K562 (cell line): ENCODE results near the gene TMTC3. TPM values are rescaled to one million over a fixed set of nuclear protein-coding genes. Genes with fewer than 3 reads are reported as not detected.

Source experiments
- ATAC-seq: fragments of 200-7000 bp; cut with Tn5 transposase; 3 replicates; pipeline ENCODE4 v1.9.1; 2020; ENCODE audit warnings: moderate library complexity
- BruUV-seq: library from RNA; stranded (reverse); fragments of 400-500 nt; replicated peaks from 2 replicates; lab custom pipeline; 2021; lab: Mats Ljungman, UMichigan
- CTCF ChIA-PET: fragments of 300-600 bp; formaldehyde crosslinking; extraction: SDS; loops from one replicate; lab custom pipeline; 2021; ENCODE audit warnings: low intra/inter-chr PET ratio; lab: Yijun Ruan, JAX
- POLR2A ChIA-PET: fragments of 300-600, 350-650 bp; sonication (Branson Sonifier 250); formaldehyde crosslinking; extraction: SDS; loops from one replicate; lab custom pipeline; 2021; ENCODE audit warnings: antibody characterized with exemption, inconsistent platforms; lab: Yijun Ruan, JAX
- DNase-seq, 4 experiments: peaks; one replicate each; pipeline versions ENCODE4 v3.0.0 to v3.0.0-alpha.2; 2011 to 2018; ENCODE audit warnings: low spot score in 3 of 4, mixed read lengths in 3 of 4; ENCODE audit errors: extremely low read depth in 1 of 4
- FAIRE-seq: peaks from 2 replicates; lab custom pipeline; 2011; peaks lifted over from hg19 to GRCh38; lab: Jason Lieb, UNC
- H2AFZ ChIP-seq: 2 replicates; pipeline ENCODE4 v1.6.0; 2011; ENCODE audit warnings: low read depth, low read length, control low read depth, inconsistent platforms
- H3K27ac ChIP-seq: fragments of 200-600 bp; 3 replicates; pipeline ENCODE4 v1.8.0; 2011; ENCODE audit warnings: low read depth, mild to moderate bottlenecking, control low read depth, inconsistent platforms, low read length, moderate library complexity, mixed read lengths; ENCODE audit errors: extremely low read depth
- H3K27me3 ChIP-seq, 2 experiments: fragments of 300-600 bp in 1 of 2; 2 replicates in 1 of 2; 3 replicates in 1 of 2; pipeline versions ENCODE4 v1.6.0 to v1.8.0; 2011; ENCODE audit warnings: inconsistent platforms in 2 of 2, low read length in 2 of 2, mild to moderate bottlenecking in 1 of 2, mixed read lengths in 1 of 2, moderate library complexity in 1 of 2; ENCODE audit not compliant: control insufficient read depth in 2 of 2, insufficient read depth in 2 of 2
- H3K36me3 ChIP-seq: fragments of 300-600 bp; 3 replicates; pipeline ENCODE4 v1.8.0; 2011; ENCODE audit warnings: mild to moderate bottlenecking, low read length, inconsistent platforms; ENCODE audit not compliant: control insufficient read depth, insufficient read depth
- H3K4me1 ChIP-seq, 2 experiments: fragments of 200-600 bp in 1 of 2; replicated peaks in 1 of 2; 2 replicates in 1 of 2; 3 replicates in 1 of 2; pipeline versions ENCODE4 v1.5.1 to v1.8.0; 2011; ENCODE audit warnings: inconsistent platforms in 2 of 2, low read length in 2 of 2, mild to moderate bottlenecking in 1 of 2, mixed read lengths in 1 of 2, moderate library complexity in 1 of 2; ENCODE audit not compliant: control insufficient read depth in 2 of 2, insufficient read depth in 2 of 2
- H3K4me2 ChIP-seq: 2 replicates; pipeline ENCODE4 v1.6.1; 2011; ENCODE audit warnings: low read length, control low read depth, inconsistent platforms, mixed read lengths; ENCODE audit not compliant: insufficient read depth
- H3K4me3 ChIP-seq: fragments of 200-600 bp; sonication (generic), shearing (Covaris generic); 2 replicates; pipeline ENCODE4 v1.5.1; 2016; ENCODE audit warnings: control low read depth, inconsistent platforms
- H3K79me2 ChIP-seq: fragments of 200-600 bp; 3 replicates; pipeline ENCODE4 v1.8.0; 2011; ENCODE audit warnings: low read length, inconsistent platforms; ENCODE audit not compliant: control insufficient read depth, insufficient read depth
- H3K9ac ChIP-seq, 2 experiments: 2 replicates each; pipeline versions ENCODE4 v1.6.0 to v1.6.1; 2011; ENCODE audit warnings: low read depth in 2 of 2, low read length in 2 of 2, control low read depth in 1 of 2, inconsistent platforms in 1 of 2, mild to moderate bottlenecking in 1 of 2, mixed read lengths in 1 of 2; ENCODE audit not compliant: insufficient read depth in 1 of 2
- H3K9me1 ChIP-seq: one replicate; pipeline ENCODE4 v1.6.0; 2011; ENCODE audit warnings: inconsistent platforms, mild to moderate bottlenecking, low read length, moderate library complexity; ENCODE audit not compliant: control insufficient read depth, insufficient read depth
- H3K9me3 ChIP-seq: replicated peaks from 2 replicates; pipeline ENCODE4 v1.5.1; 2011; ENCODE audit warnings: low read depth, low read length, inconsistent platforms; ENCODE audit not compliant: control insufficient read depth, insufficient read depth
- H4K20me1 ChIP-seq: replicated peaks from 2 replicates; pipeline ENCODE4 v1.6.1; 2011; ENCODE audit warnings: low read length, inconsistent platforms, mixed read lengths; ENCODE audit not compliant: control insufficient read depth, insufficient read depth
- ARID2 ChIP-seq: fragments of 450-650 bp; IDR thresholded peaks from 2 replicates; pipeline ENCODE4 v1.6.1; 2017; ENCODE audit warnings: antibody characterized with exemption, mild to moderate bottlenecking
- CBX1 ChIP-seq: sonication (generic); IDR thresholded peaks from 2 replicates; pipeline ENCODE4 v1.6.1; 2016; ENCODE audit warnings: antibody characterized with exemption, low read depth, mild to moderate bottlenecking
- CEBPG ChIP-seq, 3 experiments: fragments of 200-800 bp in 1 of 3; sonication (Bioruptor generic) in 1 of 3; sonication (generic) in 1 of 3; formaldehyde crosslinking in 1 of 3; IDR thresholded peaks in 2 of 3; conservative IDR thresholded peaks in 1 of 3; 2 replicates each; pipeline versions ENCODE4 v1.6.1 to v1.8.0; 2016 to 2022; ENCODE audit warnings: missing compliant biosample characterization in 2 of 3, missing genetic modification characterization in 2 of 3, mild to moderate bottlenecking in 1 of 3, missing genetic modification reagents in 1 of 3
- CHD4 ChIP-seq: fragments of 200-600 bp; sonication (generic); IDR thresholded peaks from 3 replicates; pipeline ENCODE4 v1.6.1; 2012; ENCODE audit warnings: low read depth, mild to moderate bottlenecking, mixed read lengths, low read length, inconsistent platforms; ENCODE audit not compliant: insufficient read depth, insufficient replicate concordance, poor library complexity, severe bottlenecking
- KDM5B ChIP-seq: fragments of 200-600 bp; sonication (generic); IDR thresholded peaks from 2 replicates; pipeline ENCODE4 v1.6.1; 2012; ENCODE audit warnings: low read depth, mild to moderate bottlenecking, moderate library complexity, low read length, control low read depth, inconsistent platforms; ENCODE audit not compliant: insufficient replicate concordance
- NCOR1 ChIP-seq: fragments of 450-650 bp; IDR thresholded peaks from 2 replicates; pipeline ENCODE4 v1.6.1; 2016; ENCODE audit warnings: mild to moderate bottlenecking, moderate library complexity
- ZBTB1 ChIP-seq: sonication (generic); formaldehyde crosslinking; IDR thresholded peaks from 2 replicates; pipeline ENCODE4 v1.8.1; 2023; ENCODE audit warnings: missing genetic modification reagents, low read depth, mild to moderate bottlenecking, borderline replicate concordance
- ZBTB7A ChIP-seq: IDR thresholded peaks from 2 replicates; pipeline ENCODE4 v1.6.1; 2011; ENCODE audit warnings: low read depth, mild to moderate bottlenecking, low read length, moderate library complexity, borderline replicate concordance; ENCODE audit not compliant: control insufficient read depth
- ZBTB8A ChIP-seq: fragments of 450-650 bp; IDR thresholded peaks from 2 replicates; pipeline ENCODE4 v1.6.1; 2018; ENCODE audit warnings: mild to moderate bottlenecking, moderate library complexity; ENCODE audit not compliant: partially characterized antibody
- ZNF165 ChIP-seq: fragments of 250-450 bp; sonication (Bioruptor Pico); IDR thresholded peaks from 2 replicates; pipeline ENCODE4 v1.4.0; 2020; ENCODE audit warnings: borderline replicate concordance
- ZNF197 ChIP-seq: fragments of 200-800 bp; sonication (Bioruptor generic); IDR thresholded peaks from 2 replicates; pipeline ENCODE4 v1.6.1; 2016; ENCODE audit warnings: low read depth, missing genetic modification characterization, missing compliant biosample characterization
- ZNF395 ChIP-seq: fragments of 200-800 bp; sonication (Bioruptor generic); IDR thresholded peaks from 2 replicates; pipeline ENCODE4 v1.6.1; 2017; ENCODE audit warnings: missing genetic modification characterization, missing compliant biosample characterization
- ZNF444 ChIP-seq: fragments of 250-450 bp; sonication (Bioruptor Pico); IDR thresholded peaks from 2 replicates; pipeline ENCODE4 v1.4.0; 2020; ENCODE audit warnings: mild to moderate bottlenecking, moderate library complexity
- WGBS: fragments of 100-300 bp; shearing (Covaris generic); methylation state at CpG from one replicate; pipeline ENCODE4 v1.1.6; 2016; ENCODE audit warnings: low coverage, mixed read lengths; ENCODE audit not compliant: insufficient coverage; ENCODE audit errors: missing lambda C conversion rate; 5-methylcytosine and 5-hydroxymethylcytosine counted together
- in situ Hi-C: fragments of 300-500 bp; cut with MboI; formaldehyde crosslinking; loops from 4 replicates; pipeline ENCODE4 v1.15.0; 2018; ENCODE audit warnings: inconsistent platforms, mixed read lengths
- intact Hi-C: fragments of 100-400 bp; cut with micrococcal nuclease; formaldehyde crosslinking; loops from 2 replicates; pipeline ENCODE4 v1.14.2; 2022
- polyA plus RNA-seq, 8 experiments: library from polyadenylated mRNA; depleted of rRNA in 4 of 8; stranded (reverse) in 5 of 8; unstranded in 3 of 8; fragments of >200 nt; fragmentation: Nextera tagmentation in 2 of 8; fragmentation: Illumina TruSeq in 1 of 8; extraction: Ambion mirVana in 2 of 8; extraction: Trizol in 1 of 8; gene quantifications; 2 replicates each; pipeline versions ENCODE4 v1.2.1 to v1.2.3, GENCODE V29; 2011 to 2014; ENCODE audit warnings: inconsistent platforms in 1 of 8, missing spikeins in 1 of 8
- total RNA-seq, 7 experiments: library from RNA; depleted of rRNA in 6 of 7; stranded (reverse); fragments of >200 nt in 6 of 7; fragmentation: Illumina TruSeq in 2 of 7; extraction: Trizol in 2 of 7; gene quantifications; 2 replicates each; pipeline versions ENCODE4 v1.2.1 to v1.2.3, GENCODE V29; 2011 to 2021; ENCODE audit warnings: low replicate concordance in 1 of 7
- TF ChIP-seq, protein P1 (sequence below): fragments of 250-450 bp; sonication (Bioruptor Pico); IDR thresholded peaks from 2 replicates; pipeline ENCODE4 v1.8.0; 2021; ENCODE audit warnings: borderline replicate concordance, mild to moderate bottlenecking, moderate library complexity; ENCODE audit not compliant: poor library complexity, severe bottlenecking
- TF ChIP-seq, protein P2 (sequence below): fragments of 450-650 bp; IDR thresholded peaks from 2 replicates; pipeline ENCODE4 v1.6.1; 2016; ENCODE audit warnings: mild to moderate bottlenecking
- TF ChIP-seq, protein P3 (sequence below), 2 experiments: IDR thresholded peaks; 2 replicates each; pipeline ENCODE4 v1.6.1; 2011; ENCODE audit warnings: borderline replicate concordance in 1 of 2, control low read depth in 1 of 2, low read depth in 1 of 2, low read length in 1 of 2, mild to moderate bottlenecking in 1 of 2, mixed read lengths in 1 of 2, moderate library complexity in 1 of 2; ENCODE audit not compliant: insufficient read depth in 1 of 2, insufficient read length in 1 of 2, poor library complexity in 1 of 2, severe bottlenecking in 1 of 2; ENCODE audit errors: extremely low read depth in 1 of 2

TMTC3 gene
- total and polyA plus RNA-seq, 9 of the 15 experiments (the other 6 are each of a cell fraction or from before 2014, with no cell fraction given) = 1.9 to 9.8 (median 4.7) TPM

DNA sequence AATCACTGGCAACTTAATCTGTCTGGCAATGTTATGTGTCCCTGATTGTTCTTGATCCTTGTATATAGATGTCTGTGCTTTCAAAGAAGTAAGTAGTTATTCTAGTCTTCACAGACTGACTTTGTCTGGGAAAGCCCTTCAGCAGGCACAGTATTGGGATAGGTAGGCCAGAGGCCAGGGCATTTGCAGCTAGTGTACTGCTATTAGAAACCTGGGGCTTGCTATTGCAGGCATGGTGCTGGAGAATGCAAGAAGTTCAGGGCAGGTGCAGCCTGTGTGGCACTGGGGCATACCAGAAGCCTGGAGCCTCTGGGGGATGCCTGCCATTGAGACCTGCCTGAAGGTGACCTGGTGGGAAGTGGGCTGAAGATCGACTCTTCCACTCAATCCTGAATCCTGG, 96.3 kb downstream of the TMTC3 start:
- no peaks in the 10 kb centered on the region for H3K79me2 ChIP-seq
- H2AFZ ChIP-seq = no peak overlapping the region
- no peak overlapping the region for H3K4me2 ChIP-seq
- FAIRE-seq = no peak
- no peaks in the 10 kb centered on the region for H3K36me3 ChIP-seq
- BruUV-seq = no TSS peak
- no peak for DNase-seq
- intact Hi-C loops = no loop called here
- H3K9me1 ChIP-seq = no peaks in the 10 kb centered on the region
- in situ Hi-C loops = no loop called here
- no peak overlapping the region for H3K4me3 ChIP-seq
- ChIA-PET CTCF (no interaction called here), POLR2A (no interaction called here)
- ATAC-seq = no peak
- no peaks in the 10 kb centered on the region for H3K4me1 ChIP-seq
- H3K27ac ChIP-seq = no peak overlapping the region
- H3K9ac ChIP-seq = no peak overlapping the region
- H4K20me1 ChIP-seq = no peaks in the 10 kb centered on the region
- H3K9me3 ChIP-seq = no peaks in the 10 kb centered on the region
- no peaks in the 10 kb centered on the region for H3K27me3 ChIP-seq
- 0% methylated on average over 1 of the region's 1 CpG for WGBS
- TF ChIP-seq CEBPG (CRISPR knock-in tag; IDR thresholded peaks at IDR 0.05) (no peak), CEBPG (tag; conservative IDR thresholded peaks at IDR 0.05 in 1 of 2, IDR thresholded peaks at IDR 0.05 in 1 of 2) (no peak), ARID2 (no peak), ZBTB7A (no peak), CBX1 (no peak), ZBTB8A (no peak), ZNF444 (CRISPR knock-in tag) (no peak), ZNF395 (no peak), KDM5B (no peak), NCOR1 (no peak), ZBTB1 (CRISPR knock-in tag) (no peak), CHD4 (no peak), ZNF165 (CRISPR knock-in tag) (no peak), ZNF197 (no peak)
- TF ChIP-seq, protein P1, sequence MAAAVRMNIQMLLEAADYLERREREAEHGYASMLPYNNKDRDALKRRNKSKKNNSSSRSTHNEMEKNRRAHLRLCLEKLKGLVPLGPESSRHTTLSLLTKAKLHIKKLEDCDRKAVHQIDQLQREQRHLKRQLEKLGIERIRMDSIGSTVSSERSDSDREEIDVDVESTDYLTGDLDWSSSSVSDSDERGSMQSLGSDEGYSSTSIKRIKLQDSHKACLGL (CRISPR knock-in tag) = no peak
- TF ChIP-seq, protein P2, sequence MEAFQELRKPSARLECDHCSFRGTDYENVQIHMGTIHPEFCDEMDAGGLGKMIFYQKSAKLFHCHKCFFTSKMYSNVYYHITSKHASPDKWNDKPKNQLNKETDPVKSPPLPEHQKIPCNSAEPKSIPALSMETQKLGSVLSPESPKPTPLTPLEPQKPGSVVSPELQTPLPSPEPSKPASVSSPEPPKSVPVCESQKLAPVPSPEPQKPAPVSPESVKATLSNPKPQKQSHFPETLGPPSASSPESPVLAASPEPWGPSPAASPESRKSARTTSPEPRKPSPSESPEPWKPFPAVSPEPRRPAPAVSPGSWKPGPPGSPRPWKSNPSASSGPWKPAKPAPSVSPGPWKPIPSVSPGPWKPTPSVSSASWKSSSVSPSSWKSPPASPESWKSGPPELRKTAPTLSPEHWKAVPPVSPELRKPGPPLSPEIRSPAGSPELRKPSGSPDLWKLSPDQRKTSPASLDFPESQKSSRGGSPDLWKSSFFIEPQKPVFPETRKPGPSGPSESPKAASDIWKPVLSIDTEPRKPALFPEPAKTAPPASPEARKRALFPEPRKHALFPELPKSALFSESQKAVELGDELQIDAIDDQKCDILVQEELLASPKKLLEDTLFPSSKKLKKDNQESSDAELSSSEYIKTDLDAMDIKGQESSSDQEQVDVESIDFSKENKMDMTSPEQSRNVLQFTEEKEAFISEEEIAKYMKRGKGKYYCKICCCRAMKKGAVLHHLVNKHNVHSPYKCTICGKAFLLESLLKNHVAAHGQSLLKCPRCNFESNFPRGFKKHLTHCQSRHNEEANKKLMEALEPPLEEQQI = no peak
- TF ChIP-seq, protein P3, sequence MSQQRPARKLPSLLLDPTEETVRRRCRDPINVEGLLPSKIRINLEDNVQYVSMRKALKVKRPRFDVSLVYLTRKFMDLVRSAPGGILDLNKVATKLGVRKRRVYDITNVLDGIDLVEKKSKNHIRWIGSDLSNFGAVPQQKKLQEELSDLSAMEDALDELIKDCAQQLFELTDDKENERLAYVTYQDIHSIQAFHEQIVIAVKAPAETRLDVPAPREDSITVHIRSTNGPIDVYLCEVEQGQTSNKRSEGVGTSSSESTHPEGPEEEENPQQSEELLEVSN (IDR thresholded peaks at IDR 0.05; ENCODE audit: borderline replicate concordance in 1 of 2, extremely low read depth in 1 of 2, insufficient read depth in 1 of 2, insufficient read length in 1 of 2, low read depth in 1 of 2, low read length in 1 of 2, poor library complexity in 1 of 2, severe bottlenecking in 1 of 2) = no peak
